NCI-H146 treated with DMSO at 0.1 percent for 48 hours (cell line): ENCODE results near the gene ELF4.
A peak's percentile ranks its signal among the peaks of the same experiment; 100 is the strongest.

Source experiments
- DNase-seq: peaks from one replicate; lab custom pipeline; 2025; ENCODE audit not compliant: unreplicated experiment; lab: John Stamatoyannopoulos, UW

The ELF4 gene

DNA sequence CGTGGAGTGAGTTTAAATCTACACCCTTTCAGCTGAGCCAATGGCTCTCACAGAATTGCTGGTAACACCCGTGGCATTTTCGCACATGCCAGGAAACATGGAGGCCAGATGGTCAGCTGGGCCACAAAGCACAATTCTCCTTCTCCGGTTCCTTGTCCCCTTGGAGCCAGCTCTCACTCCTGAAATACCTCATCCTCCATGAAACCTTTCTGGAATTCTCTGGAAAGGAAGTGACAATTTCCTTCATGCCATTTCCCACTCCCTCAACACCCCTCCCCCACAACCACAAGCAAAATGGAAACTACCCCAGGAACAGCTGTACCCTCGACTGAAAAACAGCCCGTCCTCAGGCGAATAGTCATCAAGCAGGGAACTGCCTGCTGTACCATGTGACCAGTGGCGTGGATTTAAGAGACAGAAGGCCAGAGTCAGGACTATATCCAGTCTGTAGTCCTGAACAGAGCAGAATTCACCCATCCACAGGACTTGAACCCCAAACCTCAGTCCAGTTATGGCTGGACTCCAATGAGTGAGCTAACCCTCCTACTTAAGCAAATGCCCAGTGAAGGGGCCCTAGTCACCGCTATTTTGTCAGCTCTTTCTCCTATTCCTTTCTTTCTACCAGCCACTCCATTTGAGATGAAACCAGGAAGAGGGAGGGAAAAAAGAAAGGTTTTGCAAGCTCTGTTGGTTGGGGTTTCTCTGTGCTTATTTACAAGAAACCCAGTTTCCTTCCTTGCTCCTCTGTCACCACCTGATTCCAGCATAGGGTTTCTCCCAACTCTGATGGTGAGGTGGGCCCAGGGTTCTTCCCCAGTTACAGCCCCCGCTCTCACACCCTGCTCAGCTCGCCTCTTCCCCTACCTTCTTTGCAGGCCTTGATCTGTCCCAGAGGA is 24.5 kb downstream of the ELF4 start:
- no peak for DNase-seq

DNA sequence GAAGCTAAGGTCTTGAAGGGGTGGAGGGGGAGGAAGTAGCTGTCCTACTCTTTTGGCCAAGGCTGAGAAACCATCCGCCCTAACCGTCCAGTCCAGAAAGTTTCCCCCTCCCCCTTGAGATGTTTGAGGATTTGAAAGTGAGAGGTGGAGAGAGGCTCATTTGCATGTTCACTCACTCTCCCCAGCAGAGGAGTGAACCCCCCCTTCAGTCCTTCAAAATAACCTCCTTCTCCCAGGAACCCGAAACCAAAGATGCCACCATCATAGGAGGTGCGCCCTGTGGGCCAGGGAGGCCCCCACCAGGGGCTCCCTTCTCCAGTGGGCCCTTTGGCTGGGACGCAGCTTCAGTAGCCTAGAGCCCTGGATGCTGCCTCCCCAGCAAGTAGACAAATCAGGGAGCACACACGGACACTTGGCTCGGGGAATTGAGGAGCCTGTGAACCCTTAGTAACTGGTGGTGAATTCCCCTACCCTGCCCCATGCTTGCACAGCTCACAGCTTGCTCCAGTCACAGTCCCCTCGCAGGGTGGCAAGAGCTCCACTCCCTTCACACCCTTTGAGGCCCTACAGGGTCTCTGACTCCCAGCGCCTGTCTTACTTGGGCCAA is 25.6 kb downstream of the ELF4 start:
- DNase-seq, result no peak

DNA sequence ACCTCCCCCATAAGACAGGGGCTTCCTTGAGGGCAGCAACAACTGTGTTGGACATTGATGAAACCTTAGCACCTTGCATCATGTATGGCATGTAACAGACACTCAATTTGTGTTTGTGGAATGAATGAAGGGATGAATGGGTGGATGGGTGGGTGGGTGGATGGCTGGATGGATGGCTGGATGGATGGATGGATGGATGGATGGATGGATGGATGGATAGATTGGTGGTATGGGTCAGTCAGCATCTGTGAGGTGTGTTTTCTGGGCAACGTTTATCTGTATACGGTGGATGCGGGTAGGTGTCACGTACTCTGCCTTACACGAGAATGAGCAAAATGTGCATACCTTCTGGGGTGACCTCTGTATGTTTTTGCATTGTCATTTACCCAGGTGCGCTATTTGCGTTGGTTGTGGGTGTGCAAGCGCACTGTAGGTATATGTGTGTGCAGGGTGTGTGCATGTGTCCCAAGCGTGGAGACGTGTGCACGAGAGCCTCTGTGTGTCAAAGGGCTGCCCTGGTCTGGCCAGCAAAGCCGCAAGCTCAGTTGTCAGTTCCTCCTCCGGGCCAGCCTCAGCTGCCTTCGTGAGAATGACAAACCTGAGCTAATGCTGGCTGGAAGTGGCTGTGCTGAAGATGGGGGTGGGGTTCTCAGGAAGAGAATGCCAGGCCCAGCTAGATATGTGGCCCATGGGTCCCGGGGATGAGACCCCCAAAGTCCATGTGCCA is 26.5 kb downstream of the ELF4 start:
- DNase-seq, result no peak

DNA sequence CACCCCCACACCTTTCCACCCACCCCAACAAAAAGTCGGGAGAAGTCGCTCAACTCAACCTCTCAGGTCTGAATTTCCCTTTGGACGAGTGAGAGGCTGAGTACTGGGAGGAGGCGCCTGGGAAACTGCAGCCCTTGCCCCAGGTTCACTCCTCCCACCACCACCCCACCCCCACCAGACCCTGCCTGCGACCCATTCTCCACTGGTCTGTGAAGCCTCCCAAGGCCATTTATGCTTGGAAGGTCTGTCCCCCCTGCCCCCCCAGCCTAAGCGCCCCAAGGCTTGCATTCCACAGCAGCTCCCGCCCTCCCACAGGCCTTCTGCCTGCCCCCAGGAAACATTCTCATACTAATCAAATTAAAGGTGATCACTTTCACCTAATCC is 27.2 kb downstream of the ELF4 start:
- no peak for DNase-seq

DNA sequence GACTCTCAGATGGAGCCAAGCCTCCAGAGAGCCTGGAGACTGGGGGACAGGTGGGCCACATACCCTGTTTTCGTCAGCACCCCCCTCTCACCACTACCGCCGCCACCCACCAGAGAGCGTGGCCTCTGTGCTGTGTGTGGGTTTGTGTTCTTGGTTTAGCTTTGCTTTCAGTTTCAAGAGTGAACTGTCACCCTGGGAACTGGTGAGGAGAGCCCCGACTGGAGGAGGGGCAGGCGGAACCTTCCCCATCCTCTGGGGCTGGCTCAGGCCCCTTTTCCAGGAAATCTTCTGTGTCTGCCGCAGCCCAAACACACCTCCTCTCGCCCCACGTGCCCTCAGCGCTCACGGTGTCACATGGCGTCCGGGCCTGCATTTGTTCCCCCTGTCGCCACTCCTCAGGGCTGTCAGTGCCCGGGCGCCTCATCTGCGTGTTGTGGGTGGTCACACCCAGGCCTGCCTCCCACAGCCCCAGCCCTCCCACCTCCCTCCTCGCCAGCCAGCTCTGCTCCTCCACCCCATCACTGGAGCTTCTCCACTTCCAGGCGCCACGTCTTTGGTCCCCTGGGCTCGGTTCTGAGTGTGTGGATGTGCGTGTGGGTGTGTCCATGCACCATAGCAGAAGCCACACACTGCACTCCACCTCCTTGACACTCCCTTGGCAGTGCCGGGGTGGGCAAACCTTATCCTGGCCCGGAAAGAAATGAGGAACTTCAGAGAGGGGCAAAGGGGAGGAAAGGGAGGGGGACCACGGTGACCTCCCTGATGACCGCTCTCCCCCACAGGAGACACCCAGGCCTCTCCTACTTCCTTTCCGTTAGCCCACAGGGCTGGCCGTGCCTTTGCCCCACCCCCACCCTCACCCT is 27.8 kb downstream of the ELF4 start:
- no peak for DNase-seq

DNA sequence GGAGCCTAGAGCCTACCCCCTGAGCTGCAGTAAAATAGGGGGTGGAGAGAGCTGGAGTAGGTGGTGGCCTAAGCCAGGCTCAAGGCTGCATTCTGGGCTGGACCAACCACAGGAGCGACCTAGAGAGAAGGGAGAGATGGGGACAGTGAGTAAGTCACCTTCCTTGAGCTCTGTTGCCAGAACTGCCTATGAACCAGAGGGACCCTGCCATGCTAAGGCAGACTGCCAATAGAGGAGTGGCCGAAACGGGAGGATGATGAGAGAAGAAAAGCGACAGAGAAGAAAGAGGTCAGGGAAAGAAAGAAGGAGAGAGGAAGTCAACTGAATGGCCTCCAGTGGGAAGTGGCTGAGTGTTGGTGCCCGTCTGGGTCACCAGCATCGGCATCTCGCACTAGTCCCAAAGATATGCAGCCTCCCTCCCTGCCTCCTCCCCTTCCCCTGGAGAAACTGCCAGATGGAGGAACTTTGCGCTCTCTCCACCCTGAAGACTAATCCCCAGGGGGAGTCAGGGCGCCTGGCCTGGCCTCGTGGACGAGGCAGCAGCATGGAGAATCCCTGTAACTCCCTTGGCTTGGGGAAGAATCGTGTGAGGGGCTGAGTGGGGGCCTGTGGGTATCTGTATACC is 28.8 kb downstream of the ELF4 start:
- DNase-seq, result no peak

DNA sequence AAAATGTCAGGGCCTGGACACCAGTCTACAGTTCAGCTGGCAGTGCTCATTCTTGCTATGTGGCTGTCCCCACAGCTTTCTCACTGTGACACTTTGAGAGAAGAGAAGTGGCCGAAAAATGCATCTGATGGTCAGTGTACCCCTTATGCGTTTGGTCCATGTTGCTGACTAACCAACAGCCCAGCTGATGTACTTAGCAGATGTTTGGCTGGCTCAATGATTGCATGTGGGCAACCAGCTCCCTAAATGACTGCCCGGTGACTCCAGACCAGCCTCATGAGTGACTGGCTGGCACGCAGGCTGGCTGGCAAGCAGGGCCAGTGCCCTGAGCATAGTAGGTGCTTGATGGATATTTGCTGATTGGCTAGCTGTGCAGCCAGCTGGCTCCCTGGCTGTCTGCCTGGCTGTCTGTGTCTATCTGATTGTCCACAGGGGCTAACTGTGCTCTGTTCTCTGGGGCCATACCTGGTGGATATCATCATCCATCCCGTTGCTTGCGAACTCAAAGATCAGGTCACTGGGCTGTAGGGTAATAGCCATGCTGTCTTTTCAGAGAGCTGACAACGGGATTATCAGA is 29.4 kb downstream of the ELF4 start:
- DNase-seq, result no peak

DNA sequence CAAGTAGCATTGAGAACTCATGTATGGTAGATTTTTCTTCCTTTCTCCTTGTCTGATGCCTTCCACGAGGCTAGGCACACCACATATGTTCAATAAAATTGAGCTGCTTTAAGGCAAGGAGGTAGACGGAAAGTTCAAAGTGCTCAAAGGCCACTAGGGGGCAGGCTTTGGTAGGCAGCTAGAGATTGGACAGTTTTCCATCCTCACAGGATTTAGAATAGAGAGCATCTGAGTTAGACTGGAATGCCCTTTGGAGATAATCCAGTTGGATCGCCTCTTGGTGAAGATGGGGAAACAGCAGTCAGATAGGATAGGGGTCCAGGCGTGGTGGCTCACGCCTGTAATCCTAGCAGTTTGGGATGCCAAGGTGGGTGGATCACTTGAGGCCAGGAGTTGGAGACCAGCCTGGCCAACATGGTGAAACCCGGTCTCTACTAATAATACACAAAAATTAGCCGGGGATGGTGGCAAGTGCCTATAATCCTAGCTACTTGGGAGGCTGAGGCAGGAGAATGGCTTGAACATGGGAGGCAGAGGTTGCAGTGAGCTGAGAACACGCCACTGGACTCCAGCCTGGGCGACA is 30.4 kb downstream of the ELF4 start:
- DNase-seq, result peak; percentile 16

DNA sequence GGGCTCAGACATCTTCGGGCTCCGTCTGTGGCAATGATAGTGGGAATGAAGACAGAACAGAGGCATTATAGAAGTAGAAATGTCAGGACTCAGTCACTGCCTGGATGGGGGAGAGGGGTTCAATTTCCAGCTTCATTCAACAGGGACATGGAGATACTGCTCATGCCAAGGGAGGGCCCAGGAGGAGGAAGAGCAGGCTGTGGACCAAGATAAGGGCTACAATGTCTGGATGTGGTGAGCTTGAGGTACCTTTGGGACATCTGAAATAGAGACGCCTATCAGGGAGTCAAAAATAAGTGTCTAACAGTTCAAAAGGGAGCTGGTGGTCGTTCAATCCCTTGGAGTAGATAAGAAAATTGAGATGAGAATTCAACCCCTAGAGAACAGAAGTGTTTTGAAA is 34.5 kb downstream of the ELF4 start:
- DNase-seq, result no peak

DNA sequence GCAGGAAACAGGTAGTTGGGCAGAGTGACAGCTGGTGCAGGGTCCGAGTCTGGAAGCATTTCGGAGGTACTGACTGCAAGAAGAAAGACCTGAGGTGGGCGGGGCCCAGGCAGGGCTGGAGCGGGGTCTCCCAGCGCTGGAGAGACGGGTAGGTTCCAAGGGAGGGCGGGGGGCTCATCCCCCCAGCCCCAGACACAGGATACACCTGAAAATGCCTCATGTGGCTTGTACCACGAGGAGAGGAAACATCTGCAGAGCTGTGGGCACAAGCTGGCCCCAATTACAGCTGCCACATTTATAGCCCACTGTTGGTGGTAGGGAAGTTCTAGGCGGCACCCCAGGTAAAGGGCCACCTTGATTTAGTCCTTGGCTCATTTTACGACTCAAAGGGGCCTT is 38.0 kb downstream of the ELF4 start:
- no peak for DNase-seq

DNA sequence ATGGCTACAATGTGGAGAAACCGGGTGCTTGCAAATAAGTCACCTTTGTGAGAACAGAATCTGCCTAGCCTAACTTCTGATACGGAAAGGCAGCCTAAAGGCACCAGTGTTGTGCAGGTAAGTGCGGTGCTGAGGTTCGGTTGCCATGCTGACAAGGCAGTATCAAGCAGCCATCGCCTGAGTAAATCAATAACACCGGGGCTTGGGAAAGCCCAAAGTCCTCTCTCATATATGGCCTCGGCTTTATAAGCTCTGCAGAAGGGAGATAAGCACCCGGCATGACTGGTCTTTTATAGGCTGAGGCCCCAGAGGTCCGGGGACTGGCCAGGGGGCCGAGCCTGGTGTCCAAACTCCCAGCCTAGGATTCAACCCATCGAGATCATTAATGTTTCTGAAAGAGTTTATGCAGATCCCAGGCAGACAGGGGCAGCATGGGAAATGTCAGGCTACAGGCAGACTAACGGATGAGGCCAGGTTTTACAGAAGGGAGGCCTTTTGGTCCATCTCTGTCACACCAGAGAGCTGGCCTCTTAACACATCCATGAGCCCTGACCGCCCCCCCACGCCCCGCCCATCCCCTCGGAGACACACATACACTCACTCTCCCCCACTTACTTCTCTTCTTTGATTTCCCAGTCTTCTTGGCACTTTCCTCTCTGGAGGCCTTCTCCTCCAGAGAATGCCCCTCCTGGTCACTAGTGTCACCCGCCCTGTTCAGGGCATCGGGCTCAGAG is 38.5 kb downstream of the ELF4 start:
- no peak for DNase-seq

DNA sequence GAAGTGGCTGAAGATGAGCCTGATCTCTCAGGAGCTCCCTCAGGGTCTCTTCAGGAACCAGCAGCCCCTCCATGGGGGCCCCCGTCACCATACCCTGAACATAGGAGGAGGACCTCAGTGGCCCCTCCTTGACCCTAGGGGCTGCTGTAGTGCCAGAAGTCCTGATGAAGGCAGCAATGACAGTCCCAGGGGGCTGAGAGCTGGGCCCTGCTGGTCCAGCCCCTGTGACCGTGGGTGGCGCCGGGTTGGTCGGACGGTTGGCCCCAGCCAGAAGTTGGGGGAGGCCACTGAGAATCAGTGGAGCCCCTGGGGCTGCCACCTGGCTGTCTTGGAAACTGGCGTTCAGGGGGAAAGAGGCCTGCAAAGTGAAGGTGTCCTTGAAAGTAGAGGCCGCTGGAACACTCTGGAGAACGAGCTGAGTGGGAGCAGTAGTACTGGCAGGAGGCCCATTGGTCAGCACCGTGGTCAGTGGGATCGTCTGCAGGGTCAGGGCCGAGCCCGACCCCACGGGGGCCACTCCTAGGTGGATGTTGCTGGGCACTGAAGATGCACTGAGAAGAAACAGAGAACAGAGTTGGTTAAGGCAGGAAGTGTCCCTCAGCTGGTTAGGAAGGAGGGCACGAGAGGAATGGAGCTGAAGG is 43.2 kb downstream of the ELF4 start:
- DNase-seq, result no peak

DNA sequence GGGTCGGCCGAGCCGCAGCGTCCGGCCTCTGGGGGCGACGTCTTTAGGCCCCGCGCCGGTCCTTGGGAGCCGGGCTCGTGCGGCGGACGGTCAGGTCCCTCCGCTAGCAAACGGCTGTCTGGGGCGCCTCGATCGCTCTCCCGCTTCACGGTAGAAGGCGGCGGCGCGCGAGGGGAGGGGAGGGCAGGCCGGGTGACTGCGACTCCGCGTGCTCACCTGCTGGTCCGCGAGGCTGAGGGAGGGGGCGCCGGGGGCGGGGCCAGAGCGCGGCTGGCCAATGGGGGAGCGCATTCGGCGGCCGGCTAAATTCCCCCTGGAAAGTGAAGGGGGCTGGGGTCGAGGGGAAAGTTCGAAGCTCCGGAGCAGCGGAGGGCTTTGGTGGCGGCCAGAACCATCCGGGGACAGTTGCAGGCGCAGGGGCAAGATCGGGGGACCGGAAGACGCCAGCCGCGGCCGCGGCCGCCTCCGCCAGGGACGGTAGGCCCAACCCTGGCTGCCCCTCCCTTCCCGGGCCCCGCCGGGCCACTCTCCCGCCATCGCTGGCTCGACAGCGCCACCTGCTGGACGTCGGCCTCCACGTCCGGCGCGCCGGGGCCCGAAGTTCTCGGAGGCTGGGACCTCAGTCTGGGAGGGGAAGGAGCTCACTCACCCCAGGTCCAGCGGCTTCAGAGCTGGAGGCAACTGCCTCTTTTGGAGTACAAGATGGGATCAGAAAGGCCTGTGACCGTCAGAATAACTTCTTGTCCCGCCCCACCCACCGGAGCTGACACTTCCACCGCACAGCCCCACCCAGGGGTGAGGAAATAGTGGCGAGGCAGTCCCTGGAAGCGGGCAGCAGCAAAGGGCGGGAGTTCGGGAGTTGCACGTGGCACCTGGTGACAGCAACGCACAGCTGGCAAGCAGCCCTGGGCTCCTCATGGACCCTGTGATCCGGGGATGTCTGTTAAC is 49.9 kb downstream of the ELF4 start:
- peak; percentile 63 for DNase-seq

DNA sequence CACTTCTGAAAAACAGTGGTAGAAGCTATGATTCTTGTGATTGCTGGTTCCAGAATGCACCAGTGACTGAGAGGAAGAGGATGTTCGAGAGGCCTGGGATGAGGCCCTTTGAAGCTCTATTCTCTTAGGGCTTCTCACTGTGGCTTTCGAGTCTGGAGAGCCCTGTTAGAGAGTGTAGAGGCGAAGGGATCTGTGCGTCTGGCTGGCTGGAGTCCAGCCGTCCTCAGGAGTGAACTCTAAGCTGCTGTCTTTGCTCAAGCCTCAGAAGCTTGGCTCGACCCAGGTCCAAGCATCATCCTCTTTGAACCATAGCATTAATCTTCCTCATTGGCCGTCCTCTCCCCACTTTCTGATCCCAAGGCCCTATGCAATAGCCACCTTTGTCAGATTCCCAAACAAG is 51.6 kb downstream of the ELF4 start:
- no peak for DNase-seq

DNA sequence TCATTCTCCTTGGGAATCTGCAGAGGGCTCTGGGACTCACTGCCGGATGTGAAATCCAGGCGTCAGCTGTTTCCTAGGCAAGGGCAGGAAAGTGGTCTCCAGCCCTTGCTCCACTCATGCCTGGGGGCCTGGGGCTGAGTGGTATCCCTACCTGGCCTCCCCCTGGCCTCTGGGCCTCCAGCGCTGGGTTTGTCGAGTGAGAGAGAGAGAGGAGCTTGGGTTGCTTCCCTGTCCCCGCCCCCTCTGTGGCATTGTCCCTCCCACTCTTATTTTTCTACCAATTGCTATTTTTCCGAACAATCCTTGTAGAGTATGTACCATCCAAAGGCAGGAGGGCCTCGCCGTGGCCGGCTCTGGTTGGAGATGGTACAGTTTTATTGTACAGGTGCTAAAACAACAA is 53.1 kb downstream of the ELF4 start:
- no peak for DNase-seq

DNA sequence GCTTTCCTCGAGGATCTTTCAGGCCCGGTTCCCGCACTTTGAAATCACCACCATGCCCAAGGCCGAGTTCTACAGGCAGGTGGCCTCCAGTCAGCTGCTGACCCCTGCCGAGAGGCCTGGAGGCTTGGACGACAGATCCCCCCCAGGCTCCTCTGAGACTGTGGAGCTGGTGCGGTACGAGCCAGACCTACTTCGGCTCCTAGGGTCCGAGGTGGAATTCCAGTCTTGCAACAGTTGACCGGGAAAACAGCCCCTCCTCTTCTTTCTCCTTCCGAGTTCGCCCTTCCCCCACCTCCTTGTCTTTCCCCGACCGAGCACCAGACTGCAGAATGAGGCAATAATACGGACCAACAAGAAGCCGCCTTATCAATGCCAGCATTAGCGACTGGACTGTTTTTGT is 54.4 kb downstream of the ELF4 start:
- DNase-seq, result no peak

DNA sequence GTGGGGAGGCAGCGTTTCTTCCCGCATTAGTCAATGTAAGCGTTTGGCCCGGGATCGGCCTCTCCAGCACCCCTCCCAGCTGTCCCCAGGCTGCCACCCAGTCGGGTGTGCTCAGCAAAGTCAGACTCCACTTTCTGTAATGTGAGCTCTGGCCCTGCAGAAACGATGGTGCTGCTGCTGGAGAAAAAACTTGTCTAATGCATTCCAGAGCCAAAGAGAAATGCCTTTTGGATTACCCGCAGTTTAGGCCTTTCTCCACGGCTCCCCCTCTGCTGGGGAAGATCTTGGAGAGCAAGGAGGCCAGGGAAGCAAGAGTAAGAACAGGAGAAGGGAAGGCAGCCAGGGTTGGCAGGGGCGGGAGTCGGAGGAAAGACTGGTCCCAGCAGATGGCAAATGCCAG is 55.2 kb downstream of the ELF4 start:
- DNase-seq, result no peak

DNA sequence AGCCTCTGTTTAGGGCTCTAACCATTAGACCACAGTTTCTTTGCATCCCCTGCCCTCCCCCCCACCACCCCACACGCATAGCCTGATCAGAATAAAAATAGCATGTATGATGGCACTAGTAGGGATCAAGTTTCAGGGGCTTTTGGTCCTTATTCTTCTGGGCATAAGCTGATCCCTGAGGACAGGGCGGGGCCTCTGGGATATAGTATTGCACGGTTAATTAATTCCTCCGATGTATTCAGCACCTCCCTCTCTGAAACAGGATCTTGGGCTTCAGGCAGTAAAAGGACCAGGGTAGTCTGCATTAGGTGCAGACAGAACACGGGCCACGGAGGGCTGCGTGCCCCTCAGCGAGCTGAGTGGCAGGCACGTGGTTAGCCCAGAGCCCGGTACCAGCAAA is 57.1 kb downstream of the ELF4 start:
- DNase-seq, result no peak
